Natural killer cell (primary cell): ENCODE measurements around the gene ZNF141. TPM values are rescaled to one million over a fixed set of nuclear protein-coding genes. Genes with fewer than 3 reads are reported as not detected.
"Not testable (repeated sequence)": the region's sequence is repeated elsewhere in the genome, so short reads cannot be mapped to it uniquely, and the experiment has no call there.

Experiments used
- ATAC-seq, 3 donors: fragments of 150-1000 bp in 2 of 3; fragments of 200-7000 bp in 1 of 3; cut with Tn5 transposase; 1 replicate in 1 of 3; 2 replicates in 2 of 3; pipeline ENCODE4 v1.10.0; 2021; ENCODE audit warnings: mild to moderate bottlenecking in 2 of 3, moderate library complexity in 2 of 3
- DNase-seq, 2 donors: peaks; one replicate each; pipeline versions ENCODE4 v3.0.0 to v3.0.0-alpha.2; 2013 to 2021; ENCODE audit warnings: mixed read lengths in 1 of 2
- H3K27ac ChIP-seq: one replicate; pipeline ENCODE4 v1.5.1; 2013; ENCODE audit warnings: mild to moderate bottlenecking, low read length
- H3K27me3 ChIP-seq: one replicate; pipeline ENCODE4 v1.6.1; 2013; ENCODE audit warnings: low read length; ENCODE audit not compliant: control insufficient read depth, insufficient read depth
- H3K36me3 ChIP-seq: one replicate; pipeline ENCODE4 v1.6.1; 2013; ENCODE audit warnings: low read length; ENCODE audit not compliant: control insufficient read depth, insufficient read depth
- H3K4me1 ChIP-seq: one replicate; pipeline ENCODE4 v1.6.1; 2013; ENCODE audit warnings: low read length; ENCODE audit not compliant: control insufficient read depth, insufficient read depth
- H3K4me3 ChIP-seq: one replicate; pipeline ENCODE4 v1.5.1; 2013; ENCODE audit warnings: low read length
- H3K9me3 ChIP-seq: one replicate; pipeline ENCODE4 v1.6.1; 2013; ENCODE audit warnings: low read length; ENCODE audit not compliant: control insufficient read depth, insufficient read depth
- H3K27ac Mint-ChIP-seq, 2 donors: one replicate each; pipeline ENCODE4 v1.8.0; 2022; ENCODE audit warnings: mild to moderate bottlenecking in 2 of 2, mixed read lengths in 2 of 2, moderate library complexity in 1 of 2
- H3K27me3 Mint-ChIP-seq, 2 donors: one replicate each; pipeline ENCODE4 v1.8.0; 2022; ENCODE audit warnings: low read depth in 2 of 2, mixed read lengths in 2 of 2
- H3K36me3 Mint-ChIP-seq: one replicate; pipeline ENCODE4 v1.8.0; 2022; ENCODE audit warnings: mixed read lengths
- H3K4me1 Mint-ChIP-seq, 2 donors: one replicate each; pipeline ENCODE4 v1.8.0; 2022; ENCODE audit warnings: mixed read lengths in 2 of 2
- H3K4me3 Mint-ChIP-seq: one replicate; pipeline ENCODE4 v1.8.0; 2022; ENCODE audit warnings: mild to moderate bottlenecking, moderate library complexity, mixed read lengths
- H3K9me3 Mint-ChIP-seq, 2 donors: one replicate each; pipeline ENCODE4 v1.8.0; 2022; ENCODE audit warnings: mixed read lengths in 2 of 2
- WGBS: methylation state at CpG from one replicate; pipeline ENCODE4 v1.1.7; 2013; ENCODE audit warnings: missing lambda C conversion rate; ENCODE audit not compliant: insufficient coverage; 5-methylcytosine and 5-hydroxymethylcytosine counted together
- intact Hi-C: fragments of 100-400 bp; cut with micrococcal nuclease; formaldehyde crosslinking; loops from one replicate; pipeline ENCODE4 v1.14.2; 2022
- total RNA-seq, 4 donors: library from RNA; stranded (reverse); fragments of 120-200 nt in 1 of 4; gene quantifications; one replicate each; pipeline versions ENCODE4 v1.2.3 to v1.2.4, GENCODE V29; 2013 to 2022
- TF ChIP-seq, protein P1 (sequence below): fragments of 200-600 bp; IDR thresholded peaks from one replicate; pipeline ENCODE4 v1.8.0; 2022; ENCODE audit warnings: antibody characterized with exemption

The ZNF141 gene
- total RNA-seq, 3 donors from 2014 or later (not counting 1 experiment from before 2014, with no cell fraction given), result 20.1 to 24.4 (median 23.6) TPM

- Histone ChIP-seq H3K27me3 (no peaks in the 10 kb centered on the region), H3K9me3 (peaks cover 88% of the 10 kb centered on the region), H3K4me3 (no peak overlapping the region), H3K4me1 (peaks cover 8% of the 10 kb centered on the region), H3K27ac (no peak overlapping the region), H3K36me3 (no peaks in the 10 kb centered on the region)
- no peak for ATAC-seq
- WGBS, result 35% methylated on average over 20 of the region's 23 CpGs
- TF ChIP-seq, protein P1, sequence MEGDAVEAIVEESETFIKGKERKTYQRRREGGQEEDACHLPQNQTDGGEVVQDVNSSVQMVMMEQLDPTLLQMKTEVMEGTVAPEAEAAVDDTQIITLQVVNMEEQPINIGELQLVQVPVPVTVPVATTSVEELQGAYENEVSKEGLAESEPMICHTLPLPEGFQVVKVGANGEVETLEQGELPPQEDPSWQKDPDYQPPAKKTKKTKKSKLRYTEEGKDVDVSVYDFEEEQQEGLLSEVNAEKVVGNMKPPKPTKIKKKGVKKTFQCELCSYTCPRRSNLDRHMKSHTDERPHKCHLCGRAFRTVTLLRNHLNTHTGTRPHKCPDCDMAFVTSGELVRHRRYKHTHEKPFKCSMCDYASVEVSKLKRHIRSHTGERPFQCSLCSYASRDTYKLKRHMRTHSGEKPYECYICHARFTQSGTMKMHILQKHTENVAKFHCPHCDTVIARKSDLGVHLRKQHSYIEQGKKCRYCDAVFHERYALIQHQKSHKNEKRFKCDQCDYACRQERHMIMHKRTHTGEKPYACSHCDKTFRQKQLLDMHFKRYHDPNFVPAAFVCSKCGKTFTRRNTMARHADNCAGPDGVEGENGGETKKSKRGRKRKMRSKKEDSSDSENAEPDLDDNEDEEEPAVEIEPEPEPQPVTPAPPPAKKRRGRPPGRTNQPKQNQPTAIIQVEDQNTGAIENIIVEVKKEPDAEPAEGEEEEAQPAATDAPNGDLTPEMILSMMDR, result no peak
- peaks cover 0 to 6% of the 10 kb centered on the region in 2 donors for H3K4me1 Mint-ChIP-seq
- no peak overlapping the region for H3K4me3 Mint-ChIP-seq
- no peak overlapping the region for H3K27ac Mint-ChIP-seq
- intact Hi-C loops, result no loop called here
- peaks cover 11 to 15% of the 10 kb centered on the region in 2 donors for H3K9me3 Mint-ChIP-seq
- no peak for DNase-seq
- H3K27me3 Mint-ChIP-seq, result no peaks in the 10 kb centered on the region
- H3K36me3 Mint-ChIP-seq, result peaks cover 34% of the 10 kb centered on the region
Observed at GRCh38 chr4:386708-387105, 49.1 kb downstream of the ZNF141 start.

DNA sequence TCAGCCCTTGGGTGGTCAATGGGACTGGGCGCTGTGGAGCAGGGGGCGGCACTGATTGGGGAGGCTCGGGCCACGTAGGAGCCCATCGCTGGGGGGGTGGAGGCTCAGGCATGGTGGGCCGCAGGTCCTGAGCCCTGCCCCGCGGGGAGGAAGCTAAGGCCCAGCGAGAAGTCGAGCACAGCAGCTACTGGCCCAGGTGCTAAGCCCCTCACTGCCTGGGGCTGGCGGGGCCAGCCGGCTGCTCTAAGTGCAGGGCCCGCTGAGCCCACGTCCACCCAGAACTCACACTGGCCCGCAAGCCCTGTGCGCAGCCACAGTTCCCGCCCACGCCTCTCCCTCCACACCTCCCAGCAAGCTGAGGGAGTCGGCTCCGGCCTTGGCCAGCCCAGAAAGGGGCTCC, 66.4 kb downstream of the ZNF141 start:
- H3K36me3 Mint-ChIP-seq, result peaks cover 37% of the 10 kb centered on the region
- TF ChIP-seq, protein P1, result no peak
- ATAC-seq (no peak), DNase-seq (no peak)
- no peak overlapping the region for H3K4me3 Mint-ChIP-seq
- H3K9me3 ChIP-seq, result peaks cover 77% of the 10 kb centered on the region
- H3K4me1 ChIP-seq, result no peaks in the 10 kb centered on the region
- H3K27me3 ChIP-seq, result no peaks in the 10 kb centered on the region
- peaks cover 0 to 4% of the 10 kb centered on the region in 2 donors for H3K4me1 Mint-ChIP-seq
- H3K4me3 ChIP-seq, result no peak overlapping the region
- peaks cover 16 to 39% of the 10 kb centered on the region in 2 donors for H3K9me3 Mint-ChIP-seq
- H3K27ac ChIP-seq, result no peak overlapping the region
- WGBS, result 95% methylated on average over 20 of the region's 20 CpGs
- no peak overlapping the region for H3K27ac Mint-ChIP-seq
- intact Hi-C loops, result no loop called here
- no peaks in the 10 kb centered on the region for H3K36me3 ChIP-seq
- H3K27me3 Mint-ChIP-seq, result no peaks in the 10 kb centered on the region

DNA sequence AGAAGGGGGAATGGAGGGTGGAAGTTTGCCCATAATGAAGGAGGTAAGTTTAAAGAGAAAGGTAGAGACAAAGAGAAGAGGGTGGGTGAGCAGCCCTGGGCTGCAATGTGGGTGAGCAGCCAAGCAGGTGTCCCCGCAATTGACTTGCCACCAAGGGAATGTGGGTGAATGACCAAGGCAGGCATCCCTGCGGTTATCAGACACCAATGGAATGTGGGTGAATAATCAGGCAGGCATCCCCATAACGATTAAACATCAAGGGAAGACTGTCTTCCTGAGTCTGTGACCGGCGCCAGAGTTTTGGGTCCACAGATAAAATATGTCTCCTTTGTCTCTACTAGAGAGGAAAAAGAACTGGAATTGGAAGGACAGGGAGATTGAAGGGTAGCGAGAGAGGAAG, 70.7 kb downstream of the ZNF141 start:
- intact Hi-C loops, H3K4me1 Mint-ChIP-seq, H3K36me3 ChIP-seq, DNase-seq, ATAC-seq, H3K27me3 ChIP-seq, H3K4me3 ChIP-seq, H3K27ac ChIP-seq, H3K27me3 Mint-ChIP-seq, H3K4me1 ChIP-seq, H3K27ac Mint-ChIP-seq, H3K4me3 Mint-ChIP-seq: not testable (repeated sequence)
- peaks cover 64% of the 10 kb centered on the region for H3K9me3 ChIP-seq
- WGBS, result 96% methylated on average over 6 of the region's 6 CpGs
- Mint-ChIP-seq H3K36me3 (peaks cover 37% of the 10 kb centered on the region), H3K9me3 (peaks cover 16 to 45% of the 10 kb centered on the region in 2 donors)

DNA sequence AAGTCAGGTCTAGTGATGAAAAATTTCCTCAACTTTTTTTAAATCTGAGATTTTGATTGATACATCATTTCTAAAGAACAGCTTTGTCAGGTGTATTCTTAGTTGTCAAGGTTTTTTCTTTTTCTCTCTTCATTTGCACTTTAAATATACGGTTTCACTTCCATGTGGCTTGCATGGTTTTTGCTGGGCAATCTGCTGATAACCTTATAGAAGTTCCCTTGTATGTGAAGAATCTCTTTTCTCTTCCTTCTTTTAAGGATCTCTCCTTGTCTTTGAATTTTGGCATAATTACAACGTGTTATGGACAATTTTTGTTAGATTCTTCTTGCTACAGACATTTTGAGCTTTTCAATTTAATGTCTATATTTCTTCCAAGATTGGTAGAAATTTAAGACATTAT, 85.0 kb downstream of the ZNF141 start:
- intact Hi-C loops, result no loop called here
- no peak overlapping the region for H3K4me3 Mint-ChIP-seq
- WGBS, result no CpG with 5 or more reads among the region's 2 CpGs
- H3K27me3 Mint-ChIP-seq, result no peaks in the 10 kb centered on the region
- TF ChIP-seq, protein P1, result no peak
- H3K27ac Mint-ChIP-seq, result no peak overlapping the region
- Histone ChIP-seq H3K27ac (no peak overlapping the region), H3K36me3 (no peaks in the 10 kb centered on the region), H3K27me3 (no peaks in the 10 kb centered on the region), H3K4me1 (no peaks in the 10 kb centered on the region), H3K9me3 (peaks cover 62% of the 10 kb centered on the region), H3K4me3 (no peak overlapping the region)
- DNase-seq (no peak), ATAC-seq (no peak)
- H3K4me1 Mint-ChIP-seq, result no peaks in the 10 kb centered on the region
- H3K36me3 Mint-ChIP-seq, result peaks cover 47% of the 10 kb centered on the region
- H3K9me3 Mint-ChIP-seq, result peaks cover 11 to 28% of the 10 kb centered on the region in 2 donors

Other genes starting within 250 kb of the ZNF141 start
- 10 to 100 TPM in 2 of 3 donors, 1 to 10 TPM in 1; 7.9 to 16.1 (median 15.1) TPM for gene ZNF718, start 213.3 kb upstream of the ZNF141 start, total RNA-seq
- gene ZNF732, start 32.3 kb upstream of the ZNF141 start, total RNA-seq, result not detected
- gene ZNF721, start 161.3 kb downstream of the ZNF141 start, total RNA-seq, result 10 to 100 TPM; 35.0 to 49.9 (median 37.3) TPM
- gene PIGG, start 161.4 kb downstream of the ZNF141 start, total RNA-seq, result 10 to 100 TPM; 71.9 to 82.9 (median 81.3) TPM
- not detected for gene TMEM271, start 238.5 kb downstream of the ZNF141 start, total RNA-seq